Measurements from ENCODE around the gene MYOF.
A peak's percentile ranks its signal among the peaks of the same experiment; 100 is the strongest.

The MYOF gene

DNA sequence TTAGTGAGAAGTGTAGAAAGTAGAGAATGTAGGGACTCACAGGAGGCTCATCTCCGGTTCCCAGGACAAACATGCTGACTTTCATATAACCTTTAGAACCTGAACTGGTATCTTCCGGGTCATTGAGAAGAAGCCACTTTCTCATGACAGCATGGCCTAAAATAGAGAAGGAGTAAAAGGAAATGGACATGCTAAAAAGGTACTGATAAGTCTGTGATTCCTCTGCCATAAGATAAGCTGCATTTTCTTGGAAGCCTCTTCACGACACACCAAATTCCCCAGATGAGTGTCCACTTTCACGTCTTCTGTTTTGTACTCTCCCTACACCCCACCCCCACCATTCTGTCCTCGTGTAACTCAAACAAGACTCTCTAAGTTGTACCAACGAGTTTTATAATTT, 79.9 kb downstream of the MYOF start:
- FAIRE-seq (no peak), DNase-seq (ENCODE audit: extremely low spot score, insufficient read length, low read depth) (no peak)

GRCh38 chr10:93398528-93398927, 83.6 kb downstream of the MYOF start:
- no peak for FAIRE-seq
- DNase-seq (ENCODE audit: extremely low spot score, insufficient read length, low read depth), result no peak

DNA sequence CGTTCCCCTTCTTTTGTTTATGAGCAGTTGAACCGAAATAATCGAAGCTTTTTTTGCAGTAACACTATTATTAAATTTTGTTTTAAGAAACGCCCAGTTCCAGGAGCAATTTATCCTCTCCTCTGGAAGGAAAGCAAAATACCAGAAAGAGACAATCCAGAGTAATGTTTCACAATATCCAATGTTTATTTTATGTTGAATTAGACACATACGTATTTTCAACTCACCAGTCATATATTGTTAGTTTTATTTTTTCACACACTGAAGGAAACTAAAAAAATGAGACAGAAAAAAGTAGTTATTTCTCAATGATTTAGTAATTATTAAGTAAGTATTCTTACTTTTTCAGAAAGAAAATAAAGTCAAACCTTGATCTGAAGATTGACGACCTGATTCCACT, 85.1 kb downstream of the MYOF start:
- no peak for FAIRE-seq

GRCh38 chr10:93393211-93393610, 88.9 kb downstream of the MYOF start:
- DNase-seq (ENCODE audit: extremely low spot score, insufficient read length, low read depth) (no peak), FAIRE-seq (no peak)

More for the DNA sequence above, 85.1 kb downstream of the MYOF start:
- DNase-seq (ENCODE audit: extremely low spot score, insufficient read length, low read depth), result no peak

GRCh38 chr10:93392121-93392520, 90.0 kb downstream of the MYOF start:
- FAIRE-seq, result no peak
- DNase-seq (ENCODE audit: extremely low spot score, insufficient read length, low read depth), result no peak

GRCh38 chr10:93390306-93391090, 91.6 kb downstream of the MYOF start:
- no peak for FAIRE-seq
- DNase-seq (ENCODE audit: extremely low spot score, insufficient read length, low read depth), result no peak

- FAIRE-seq, result no peak
- DNase-seq (ENCODE audit: extremely low spot score, insufficient read length, low read depth), result no peak
Observed at GRCh38 chr10:93386631-93387369, 95.3 kb downstream of the MYOF start.

- no peak for FAIRE-seq
- DNase-seq (ENCODE audit: extremely low spot score, insufficient read length, low read depth), result no peak
Observed at GRCh38 chr10:93385345-93385744, 96.8 kb downstream of the MYOF start.

DNA sequence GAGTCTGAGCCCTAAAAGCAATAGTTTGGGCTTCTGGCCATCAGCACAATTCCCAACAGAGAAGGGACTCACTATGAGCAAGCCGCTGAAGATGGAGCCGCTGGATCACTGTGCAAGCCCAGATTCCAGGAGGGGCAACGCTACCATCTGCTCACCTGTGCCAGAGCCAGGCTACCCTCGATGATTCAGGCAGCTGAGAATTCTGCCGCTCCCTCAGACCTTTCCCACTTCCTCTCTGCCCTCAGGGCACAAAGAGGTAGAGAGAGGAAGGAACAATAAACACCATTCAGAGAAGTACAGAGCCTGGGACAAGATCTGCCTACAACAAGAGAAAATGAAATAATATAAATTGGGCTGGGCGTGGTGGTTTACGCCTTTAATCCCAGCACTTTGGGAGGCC, 98.1 kb downstream of the MYOF start:
- DNase-seq (ENCODE audit: extremely low spot score, insufficient read length, low read depth) (no peak), FAIRE-seq (no peak)

- DNase-seq (ENCODE audit: extremely low spot score, insufficient read length, low read depth) (no peak), FAIRE-seq (no peak)
Observed at GRCh38 chr10:93383562-93383981, 98.6 kb downstream of the MYOF start.

GRCh38 chr10:93379731-93380575, 102.2 kb downstream of the MYOF start:
- FAIRE-seq, result no peak
- no peak for DNase-seq (ENCODE audit: extremely low spot score, insufficient read length, low read depth)

GRCh38 chr10:93378997-93379730, 103.0 kb downstream of the MYOF start:
- FAIRE-seq (no peak), DNase-seq (ENCODE audit: extremely low spot score, insufficient read length, low read depth) (no peak)

DNA sequence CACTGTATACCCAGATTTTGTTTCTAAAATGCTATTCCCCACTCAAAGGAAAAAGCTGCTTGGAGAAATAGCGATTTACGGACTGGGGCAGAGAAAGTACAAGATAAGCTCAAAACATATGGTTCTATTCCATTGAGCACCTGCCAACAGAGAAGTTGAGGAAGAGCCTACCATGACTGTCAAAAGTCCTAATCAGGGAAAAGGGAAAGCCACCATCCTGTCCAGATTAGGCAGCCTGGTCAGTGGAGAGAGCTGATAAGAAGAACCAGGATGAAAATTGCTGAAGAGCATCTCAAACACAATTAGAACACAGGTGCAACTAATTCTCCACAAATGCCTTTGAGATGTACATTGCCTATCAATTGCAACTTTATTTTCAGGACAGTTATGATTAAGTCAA, 104.1 kb downstream of the MYOF start:
- DNase-seq (ENCODE audit: extremely low spot score, insufficient read length, low read depth) (no peak), FAIRE-seq (no peak)

GRCh38 chr10:93376372-93377293, 105.5 kb downstream of the MYOF start:
- DNase-seq (ENCODE audit: extremely low spot score, insufficient read length, low read depth), result peak; percentile 20
- peak; percentile 73 for FAIRE-seq

GRCh38 chr10:93370961-93371360, 111.2 kb downstream of the MYOF start:
- FAIRE-seq (no peak), DNase-seq (ENCODE audit: extremely low spot score, insufficient read length, low read depth) (no peak)

DNA sequence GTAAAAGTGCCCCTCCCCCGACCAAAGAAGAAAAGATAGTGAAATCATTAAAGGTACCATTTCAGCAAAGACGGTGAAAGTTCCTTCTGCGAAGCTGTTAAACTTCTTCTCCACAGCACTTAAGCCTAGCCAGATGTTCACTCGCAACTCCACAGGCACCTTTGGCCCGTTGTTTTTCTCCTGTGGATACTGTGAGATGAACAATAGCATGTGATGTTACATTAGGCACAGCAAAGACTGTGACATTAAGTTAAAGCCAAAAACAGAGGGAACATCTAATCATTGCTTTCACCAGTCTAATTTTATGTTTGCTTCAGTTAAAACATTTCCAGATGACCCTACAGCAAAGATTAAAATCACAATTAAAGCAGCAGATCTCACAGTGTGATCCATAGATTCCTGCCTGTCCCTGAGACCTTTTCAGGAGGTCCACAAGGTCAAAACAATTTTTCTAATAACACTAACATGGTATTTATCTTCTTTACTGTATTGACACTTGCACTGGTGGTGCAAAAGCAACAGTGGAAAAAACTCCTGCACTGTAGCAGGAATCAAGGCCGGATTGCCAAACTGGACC, 112.5 kb downstream of the MYOF start:
- FAIRE-seq, result no peak

GRCh38 chr10:93368210-93368609, 113.9 kb downstream of the MYOF start:
- DNase-seq (ENCODE audit: extremely low spot score, insufficient read length, low read depth) (no peak), FAIRE-seq (no peak)

More for the DNA sequence above, 112.5 kb downstream of the MYOF start:
- DNase-seq (ENCODE audit: extremely low spot score, insufficient read length, low read depth), result no peak

DNA sequence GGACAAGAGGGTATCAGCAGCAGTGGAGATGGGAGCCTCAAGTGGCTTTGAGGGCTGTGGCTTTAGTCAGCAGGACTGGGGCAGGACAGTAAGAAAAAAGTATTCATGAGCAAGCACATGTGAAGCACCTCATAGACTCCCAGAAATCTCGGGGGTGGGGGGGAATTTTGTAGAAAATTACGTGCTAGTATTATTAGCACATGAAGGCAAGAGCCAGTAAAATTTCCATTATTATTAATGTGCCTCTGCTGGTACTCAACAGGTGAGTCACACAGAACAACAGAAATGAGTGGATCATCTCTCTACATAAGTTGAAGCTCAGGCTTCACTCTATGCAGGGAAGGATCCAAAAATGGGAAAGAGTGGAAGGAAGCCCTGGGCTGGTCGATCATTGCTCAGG, 114.5 kb downstream of the MYOF start:
- FAIRE-seq (no peak), DNase-seq (ENCODE audit: extremely low spot score, insufficient read length, low read depth) (no peak)

- FAIRE-seq (no peak), DNase-seq (ENCODE audit: extremely low spot score, insufficient read length, low read depth) (no peak)
Observed at GRCh38 chr10:93364966-93365365, 117.2 kb downstream of the MYOF start.
